ENCODE results near the gene CDC14A. TPM values are rescaled to one million over a fixed set of nuclear protein-coding genes. Genes with fewer than 3 reads are reported as not detected.

Gene CDC14A
- total RNA-seq, 4 donors from 2014 or later, result 18.6 to 40.6 (median 28.8) TPM

DNA sequence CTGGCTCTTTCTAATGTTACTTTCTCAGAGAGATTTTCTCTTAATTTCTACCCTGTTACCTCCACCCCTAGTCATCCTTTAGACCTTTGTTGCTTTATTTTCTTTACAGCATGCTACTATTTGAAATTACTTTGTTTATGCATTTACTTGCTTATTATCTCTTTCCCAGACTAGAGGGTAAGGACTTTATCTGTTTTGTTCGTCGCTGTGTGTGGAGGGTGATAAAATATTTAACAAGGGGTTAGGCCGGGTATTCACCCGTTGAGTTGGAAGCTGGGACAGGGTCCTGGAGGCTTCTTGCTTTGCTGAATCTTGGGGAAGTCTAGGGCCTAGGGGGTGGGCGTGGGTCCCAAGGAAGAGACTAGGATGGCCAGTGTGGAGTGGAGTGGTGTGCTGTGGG lies 43.6 kb downstream of the CDC14A start:
- 94% methylated on average over 5 of the region's 5 CpGs for WGBS, 2 donors
- DNase-seq (ENCODE audit: low spot score in 2 of 2), result no peak
- Histone ChIP-seq H3K36me3 (peaks cover 0 to 10% (median 0%) of the 10 kb centered on the region in 3 donors), H3K4me1 (peaks cover 0 to 29% (median 4%) of the 10 kb centered on the region in 4 donors), H3K27me3 (no peaks in the 10 kb centered on the region), H3K9me3 (no peaks in the 10 kb centered on the region), H3K27ac (no peak overlapping the region), H3K4me3 (no peak overlapping the region)
- no peak for TF ChIP-seq POLR2A (IDR thresholded peaks at IDR 0.05)
- no peak for TF ChIP-seq EP300 (IDR thresholded peaks at IDR 0.05)
- TF ChIP-seq, protein P1, sequence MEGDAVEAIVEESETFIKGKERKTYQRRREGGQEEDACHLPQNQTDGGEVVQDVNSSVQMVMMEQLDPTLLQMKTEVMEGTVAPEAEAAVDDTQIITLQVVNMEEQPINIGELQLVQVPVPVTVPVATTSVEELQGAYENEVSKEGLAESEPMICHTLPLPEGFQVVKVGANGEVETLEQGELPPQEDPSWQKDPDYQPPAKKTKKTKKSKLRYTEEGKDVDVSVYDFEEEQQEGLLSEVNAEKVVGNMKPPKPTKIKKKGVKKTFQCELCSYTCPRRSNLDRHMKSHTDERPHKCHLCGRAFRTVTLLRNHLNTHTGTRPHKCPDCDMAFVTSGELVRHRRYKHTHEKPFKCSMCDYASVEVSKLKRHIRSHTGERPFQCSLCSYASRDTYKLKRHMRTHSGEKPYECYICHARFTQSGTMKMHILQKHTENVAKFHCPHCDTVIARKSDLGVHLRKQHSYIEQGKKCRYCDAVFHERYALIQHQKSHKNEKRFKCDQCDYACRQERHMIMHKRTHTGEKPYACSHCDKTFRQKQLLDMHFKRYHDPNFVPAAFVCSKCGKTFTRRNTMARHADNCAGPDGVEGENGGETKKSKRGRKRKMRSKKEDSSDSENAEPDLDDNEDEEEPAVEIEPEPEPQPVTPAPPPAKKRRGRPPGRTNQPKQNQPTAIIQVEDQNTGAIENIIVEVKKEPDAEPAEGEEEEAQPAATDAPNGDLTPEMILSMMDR (IDR thresholded peaks at IDR 0.05), result no peak

DNA sequence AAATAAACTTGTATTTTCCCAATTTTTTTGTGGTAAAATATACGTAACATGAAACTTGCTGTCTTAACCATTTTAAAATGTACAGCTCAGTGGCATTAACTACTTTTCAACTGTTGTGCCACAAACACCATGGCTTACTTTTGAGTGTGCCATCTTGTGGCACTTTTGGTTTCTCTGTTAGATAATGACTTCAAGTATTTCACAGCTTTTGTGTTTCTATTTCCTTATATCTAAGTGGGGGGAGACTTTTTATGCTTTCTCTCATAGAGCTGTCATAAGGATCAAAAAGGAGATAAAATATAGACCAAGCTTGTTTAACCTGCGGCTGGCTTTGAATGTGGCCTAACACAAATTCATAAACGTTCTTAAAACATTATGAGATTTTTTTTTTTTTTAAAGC lies 44.3 kb downstream of the CDC14A start:
- Histone ChIP-seq H3K4me1 (peaks cover 0 to 33% (median 4%) of the 10 kb centered on the region in 4 donors), H3K36me3 (peaks cover 0 to 10% (median 0%) of the 10 kb centered on the region in 3 donors), H3K27ac (no peak overlapping the region), H3K9me3 (no peaks in the 10 kb centered on the region), H3K27me3 (no peaks in the 10 kb centered on the region), H3K4me3 (no peak overlapping the region)
- WGBS, 2 donors, result 85 to 88% methylated on average over 3 of the region's 3 CpGs
- no peak for DNase-seq (ENCODE audit: low spot score in 2 of 2)
- TF ChIP-seq EP300 (IDR thresholded peaks at IDR 0.05), result no peak
- TF ChIP-seq POLR2A (IDR thresholded peaks at IDR 0.05), result no peak
- TF ChIP-seq, protein P1 (IDR thresholded peaks at IDR 0.05), result no peak

DNA sequence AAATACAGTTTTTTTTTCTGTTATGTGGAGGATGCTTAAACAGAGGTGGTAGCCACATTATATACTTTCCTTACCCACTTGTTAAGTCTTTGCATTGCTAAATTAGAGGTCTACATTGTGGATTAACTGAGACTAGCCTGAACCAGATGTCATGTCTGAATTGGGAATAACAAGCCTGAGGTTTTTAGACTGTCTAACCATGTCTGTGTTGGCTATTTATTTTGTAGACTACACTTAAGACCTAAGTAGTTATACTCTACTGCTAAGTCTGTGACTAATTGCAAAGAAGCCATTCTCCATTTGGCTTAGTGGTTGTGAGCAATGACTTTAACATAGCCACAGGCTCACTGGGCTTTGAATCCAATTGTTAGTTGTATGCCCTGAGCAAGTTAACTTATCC lies 45.4 kb downstream of the CDC14A start:
- H3K27ac ChIP-seq, result no peak overlapping the region
- TF ChIP-seq POLR2A (IDR thresholded peaks at IDR 0.05), result no peak
- TF ChIP-seq, protein P1 (IDR thresholded peaks at IDR 0.05), result no peak
- TF ChIP-seq EP300 (IDR thresholded peaks at IDR 0.05), result no peak
- DNase-seq (ENCODE audit: low spot score in 2 of 2), result no peak
- H3K9me3 ChIP-seq, result no peaks in the 10 kb centered on the region
- no peaks in the 10 kb centered on the region for H3K27me3 ChIP-seq
- peaks cover 0 to 30% (median 4%) of the 10 kb centered on the region in 4 donors for H3K4me1 ChIP-seq
- no peak overlapping the region for H3K4me3 ChIP-seq
- H3K36me3 ChIP-seq, result peaks cover 0 to 10% (median 0%) of the 10 kb centered on the region in 3 donors

DNA sequence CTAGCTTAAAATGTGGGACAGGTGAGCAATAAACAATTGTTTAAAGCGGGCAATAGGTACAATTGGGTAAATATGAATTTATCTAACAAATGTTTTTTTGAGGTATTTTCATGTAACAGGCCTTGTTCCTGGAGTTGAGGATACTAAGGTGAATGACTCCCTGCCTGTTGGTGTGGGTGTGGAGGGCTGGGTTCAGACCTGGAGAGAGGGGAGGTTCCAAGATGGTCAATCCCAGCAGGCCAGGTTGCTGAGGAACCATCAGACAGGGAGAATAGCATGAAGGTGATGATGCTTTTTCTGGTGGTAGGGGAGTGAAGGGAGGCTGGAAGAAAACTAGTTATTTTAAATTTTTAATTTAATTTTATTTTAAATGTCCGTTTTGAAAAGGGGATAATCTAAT lies 46.3 kb downstream of the CDC14A start:
- no peak for DNase-seq (ENCODE audit: low spot score in 2 of 2)
- H3K36me3 ChIP-seq, result peaks cover 0 to 7% (median 0%) of the 10 kb centered on the region in 3 donors
- WGBS, 2 donors, result 86 to 89% methylated on average over 2 of the region's 2 CpGs
- H3K4me1 ChIP-seq, result peaks cover 0 to 24% (median 4%) of the 10 kb centered on the region in 4 donors
- H3K27me3 ChIP-seq, result no peaks in the 10 kb centered on the region
- H3K9me3 ChIP-seq, result no peaks in the 10 kb centered on the region
- TF ChIP-seq POLR2A (IDR thresholded peaks at IDR 0.05), result no peak
- TF ChIP-seq, protein P1 (IDR thresholded peaks at IDR 0.05), result no peak
- TF ChIP-seq EP300 (IDR thresholded peaks at IDR 0.05), result no peak
- no peak overlapping the region for H3K4me3 ChIP-seq
- H3K27ac ChIP-seq, result no peak overlapping the region

DNA sequence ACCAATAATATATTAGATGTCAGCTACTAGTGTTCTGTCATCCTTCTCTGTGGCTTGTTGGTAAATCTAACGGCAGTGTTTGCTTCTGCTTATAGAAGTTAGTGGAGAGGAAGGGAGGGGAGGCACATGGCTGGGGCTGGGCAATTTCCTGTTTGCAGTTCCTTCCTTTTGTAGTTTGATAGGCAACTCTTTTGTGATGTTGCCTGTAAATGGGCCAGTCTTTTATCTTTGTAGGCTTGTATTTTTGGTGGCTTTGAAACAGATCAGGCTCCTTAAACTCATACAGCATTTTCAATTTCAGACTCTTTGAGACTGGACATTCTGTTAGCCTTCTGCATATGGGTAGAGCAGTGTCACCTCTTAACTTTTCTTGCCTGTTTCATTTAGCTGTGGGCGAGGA lies 48.1 kb downstream of the CDC14A start:
- Histone ChIP-seq H3K27me3 (no peaks in the 10 kb centered on the region), H3K36me3 (no peaks in the 10 kb centered on the region), H3K4me1 (peaks cover 0 to 19% (median 2%) of the 10 kb centered on the region in 4 donors), H3K4me3 (no peak overlapping the region), H3K9me3 (no peaks in the 10 kb centered on the region), H3K27ac (peak overlapping the region in 1 of 4 donors; percentile 20)
- no peak for TF ChIP-seq POLR2A (IDR thresholded peaks at IDR 0.05)
- TF ChIP-seq, protein P1 (IDR thresholded peaks at IDR 0.05), result no peak
- peak in 1 of 2 donors; percentile 56 for TF ChIP-seq EP300 (IDR thresholded peaks at IDR 0.05)
- peak in 1 of 2 donors; percentile 31 for DNase-seq (ENCODE audit: low spot score in 2 of 2)
- 52 to 56% methylated on average over 2 of the region's 2 CpGs for WGBS, 2 donors

Measured in tibial nerve (tissue), 4 donors.